Raji (cell line): Measurements from ENCODE around the gene PTOV1.

ENCODE experiments used
- POLR2A ChIP-seq: IDR thresholded peaks from 2 replicates; pipeline ENCODE4 v1.6.1; 2011; ENCODE audit warnings: low read depth, low read length, control low read depth; ENCODE audit not compliant: insufficient read depth

The PTOV1 gene

GRCh38 chr19:49835562-49835961 lies 15.4 kb upstream of the PTOV1 start:
- TF ChIP-seq POLR2A, result no peak

- no peak for TF ChIP-seq POLR2A
Measured at GRCh38 chr19:49836176-49837008, 14.6 kb upstream of the PTOV1 start.

GRCh38 chr19:49837009-49837310 lies 14.0 kb upstream of the PTOV1 start:
- no peak for TF ChIP-seq POLR2A

GRCh38 chr19:49837425-49837824 lies 13.5 kb upstream of the PTOV1 start:
- no peak for TF ChIP-seq POLR2A

- no peak for TF ChIP-seq POLR2A
Measured at GRCh38 chr19:49838885-49839588, 11.9 kb upstream of the PTOV1 start.

- TF ChIP-seq POLR2A, result no peak
Measured at GRCh38 chr19:49839713-49840112, 11.2 kb upstream of the PTOV1 start.

GRCh38 chr19:49840321-49840720 lies 10.6 kb upstream of the PTOV1 start:
- TF ChIP-seq POLR2A, result no peak

- TF ChIP-seq POLR2A, result no peak
Measured at GRCh38 chr19:49840736-49841249, 10.2 kb upstream of the PTOV1 start.

GRCh38 chr19:49843265-49843664 lies 7.7 kb upstream of the PTOV1 start:
- TF ChIP-seq POLR2A, result no peak

- no peak for TF ChIP-seq POLR2A
Measured at GRCh38 chr19:49844138-49845095, 6.5 kb upstream of the PTOV1 start.

GRCh38 chr19:49845414-49845813 lies 5.5 kb upstream of the PTOV1 start:
- no peak for TF ChIP-seq POLR2A

- TF ChIP-seq POLR2A, result no peak
Measured at GRCh38 chr19:49846408-49846807, 4.6 kb upstream of the PTOV1 start.

GRCh38 chr19:49847731-49848696 lies 2.9 kb upstream of the PTOV1 start:
- no peak for TF ChIP-seq POLR2A

GRCh38 chr19:49848938-49849337 lies 2.0 kb upstream of the PTOV1 start:
- TF ChIP-seq POLR2A, result no peak
